Testis (tissue), 2 donors: ENCODE results near the gene COX10.

Source experiments
- CTCF ChIP-seq, 3 experiments: fragments of 450-650 bp in 2 of 3; fragments of 200-600 bp in 1 of 3; sonication (generic) in 1 of 3; IDR thresholded peaks; one replicate each; pipeline ENCODE4 v1.5.1; 2016 to 2019; ENCODE audit warnings: antibody characterized with exemption in 3 of 3, mild to moderate bottlenecking in 2 of 3, moderate library complexity in 1 of 3
- POLR2A ChIP-seq: fragments of 450-650 bp; IDR thresholded peaks from one replicate; pipeline ENCODE4 v1.6.1; 2017; ENCODE audit warnings: antibody characterized with exemption, mild to moderate bottlenecking, moderate library complexity

GRCh38 chr17:14200354-14200753, 131.1 kb downstream of the COX10 start:
- no peak for TF ChIP-seq CTCF (IDR thresholded peaks at IDR 0.05)
- TF ChIP-seq POLR2A: no peak
